HG02571 (cell line): ENCODE measurements around the gene CEACAM7.
"Not testable (repeated sequence)": the region's sequence is repeated elsewhere in the genome, so short reads cannot be mapped to it uniquely, and the experiment has no call there.

ENCODE experiments used
- ATAC-seq: cut with Tn5 transposase; IDR thresholded peaks from one replicate; pipeline ENCODE4 v1.9.1; 2021; ENCODE audit warnings: mild to moderate bottlenecking, moderate library complexity; ENCODE audit not compliant: unreplicated experiment

Gene CEACAM7

DNA sequence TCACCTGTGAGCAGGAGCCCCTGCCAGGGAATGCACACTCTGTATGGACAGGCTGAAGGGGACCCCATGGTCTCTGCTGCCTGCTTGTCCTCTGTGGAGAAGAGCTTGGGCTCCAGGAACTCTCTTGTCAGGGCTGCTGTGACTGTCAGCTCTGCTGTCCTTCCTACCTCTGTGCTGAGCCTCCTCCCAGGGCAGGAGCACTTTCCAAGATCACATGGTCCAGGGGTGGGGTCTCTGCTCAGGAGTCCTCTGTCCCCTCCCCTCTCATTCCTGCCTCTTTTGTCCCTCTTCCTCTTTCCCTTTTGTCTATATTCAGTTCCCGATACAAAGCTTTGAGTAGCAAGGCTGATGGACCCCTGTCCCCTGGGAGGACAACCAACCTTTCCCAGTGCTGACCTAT lies at the start of gene CEACAM7:
Gene CEACAM7, minus strand, starts transcription at position 173 of the 400 bp plus-strand sequence. Its CDS starts 105 bp downstream, at position 68.
- no peak for ATAC-seq

DNA sequence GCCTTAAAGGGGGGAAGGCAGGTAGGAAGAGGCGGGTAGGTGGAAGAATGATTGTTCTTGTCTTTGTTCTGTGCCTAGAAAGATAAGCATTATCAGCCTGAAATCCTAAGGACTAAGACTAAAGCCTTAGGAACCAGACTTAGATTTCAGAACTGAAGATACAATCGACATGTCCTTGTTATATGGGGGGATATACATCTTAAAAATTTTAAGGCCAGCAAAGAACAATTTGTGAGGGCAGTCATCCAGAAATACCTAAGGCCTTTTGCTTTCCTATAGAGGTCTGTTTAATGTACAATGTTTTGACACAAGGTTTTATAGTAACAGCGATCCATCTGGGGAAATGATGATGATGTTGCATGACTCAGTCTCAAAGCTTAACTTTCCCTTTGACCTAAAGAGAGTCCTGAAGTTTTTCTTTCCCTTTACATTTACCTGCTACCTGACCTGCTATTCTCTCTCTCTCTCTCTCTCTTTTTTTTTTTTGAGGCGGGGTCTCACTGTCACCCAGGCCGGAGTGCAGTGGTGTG lies 47.1 kb upstream of the CEACAM7 start:
- no peak for ATAC-seq

DNA sequence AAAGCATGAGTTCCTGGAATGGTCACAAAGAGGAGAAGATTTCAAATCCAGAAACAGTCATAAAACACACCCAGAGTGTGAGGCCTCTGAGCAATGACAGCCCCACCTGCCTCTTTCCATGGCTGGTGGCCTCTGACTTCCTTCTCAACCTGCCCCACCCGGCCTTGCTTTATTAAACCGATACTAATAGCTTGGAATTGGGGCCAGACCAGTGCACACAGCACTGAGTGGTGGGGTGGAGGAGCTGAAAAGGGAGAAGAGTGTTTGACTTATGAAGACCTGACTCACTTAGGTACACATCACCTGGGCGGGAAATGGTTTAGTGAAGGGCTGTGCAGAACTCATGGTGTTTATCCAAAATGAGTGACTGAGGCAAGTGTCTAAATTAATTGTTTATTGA lies 46.5 kb upstream of the CEACAM7 start:
- ATAC-seq: no peak

DNA sequence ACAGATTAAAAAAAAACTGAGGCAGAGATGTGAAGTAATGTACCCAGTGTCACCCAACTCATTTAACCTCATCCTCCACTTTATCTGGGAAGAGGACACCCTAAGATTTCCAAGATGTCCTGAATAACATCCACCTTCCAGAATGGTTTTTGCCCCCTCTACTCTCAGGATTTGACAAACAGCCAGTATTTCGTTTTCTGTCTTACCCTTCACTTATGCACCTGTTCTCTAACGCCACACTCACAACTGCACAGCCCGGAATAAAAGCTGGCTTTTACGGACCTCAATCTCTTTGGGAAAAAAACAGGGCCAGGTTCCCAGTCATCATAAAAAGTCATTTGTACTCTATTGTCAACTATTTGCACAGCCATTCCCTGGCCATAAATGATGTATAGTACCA lies 46.1 kb upstream of the CEACAM7 start:
- ATAC-seq: no peak

DNA sequence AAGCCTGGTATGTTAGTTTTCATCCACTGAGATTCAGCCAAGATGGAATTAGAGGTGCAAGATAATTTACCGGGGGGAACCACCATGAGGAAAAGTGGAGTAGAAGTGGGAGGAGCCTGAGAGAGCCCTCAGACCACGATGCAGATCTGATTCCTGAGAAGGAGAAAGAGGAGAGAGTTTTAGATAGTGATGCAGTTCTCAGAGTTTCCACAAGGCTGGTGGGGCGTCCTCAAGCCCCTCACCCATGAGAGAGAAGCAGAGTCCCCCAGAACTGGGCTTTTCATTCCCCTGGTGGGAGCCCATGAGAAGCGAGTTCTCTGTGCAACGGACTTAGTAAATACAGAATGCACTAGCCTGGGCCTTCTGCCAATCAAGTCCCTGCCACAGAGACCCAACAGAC lies 38.4 kb upstream of the CEACAM7 start:
- ATAC-seq: no peak

DNA sequence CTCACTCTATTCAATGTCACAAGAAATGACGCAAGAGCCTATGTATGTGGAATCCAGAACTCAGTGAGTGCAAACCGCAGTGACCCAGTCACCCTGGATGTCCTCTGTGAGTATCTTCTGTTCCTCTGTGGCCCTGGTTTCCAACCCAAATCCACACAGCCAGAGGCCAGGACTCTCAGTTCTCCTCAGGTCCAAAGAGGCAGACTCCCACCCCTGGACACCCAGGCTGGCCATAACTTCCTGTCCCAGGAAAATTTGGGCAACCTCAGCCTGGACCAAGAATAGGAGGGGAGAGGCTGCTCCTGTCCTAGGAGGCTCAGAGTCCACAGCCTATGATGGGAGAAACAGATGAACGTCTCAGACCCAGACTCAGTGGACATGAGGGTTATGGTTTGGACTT lies 32.0 kb upstream of the CEACAM7 start:
- no peak for ATAC-seq

DNA sequence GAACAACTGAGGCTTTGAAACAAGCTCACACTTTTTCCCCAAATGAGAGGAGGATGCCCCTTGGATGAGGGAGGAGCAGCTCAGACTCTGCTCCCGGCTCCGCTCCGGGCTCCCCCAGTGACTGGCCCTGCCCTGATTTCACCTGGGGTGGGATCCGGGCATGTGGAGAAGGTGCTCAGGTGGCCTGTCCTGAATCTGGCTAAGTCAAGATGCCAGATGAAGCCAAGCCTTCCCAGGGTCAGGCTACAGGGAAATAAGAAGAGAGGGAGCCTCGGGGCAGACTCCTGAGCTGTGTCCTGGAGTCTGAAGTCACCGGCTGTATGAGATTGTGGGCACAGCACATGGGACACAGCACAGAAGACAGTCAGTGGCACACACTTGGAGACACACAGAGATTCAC lies 30.7 kb upstream of the CEACAM7 start:
- no peak for ATAC-seq

DNA sequence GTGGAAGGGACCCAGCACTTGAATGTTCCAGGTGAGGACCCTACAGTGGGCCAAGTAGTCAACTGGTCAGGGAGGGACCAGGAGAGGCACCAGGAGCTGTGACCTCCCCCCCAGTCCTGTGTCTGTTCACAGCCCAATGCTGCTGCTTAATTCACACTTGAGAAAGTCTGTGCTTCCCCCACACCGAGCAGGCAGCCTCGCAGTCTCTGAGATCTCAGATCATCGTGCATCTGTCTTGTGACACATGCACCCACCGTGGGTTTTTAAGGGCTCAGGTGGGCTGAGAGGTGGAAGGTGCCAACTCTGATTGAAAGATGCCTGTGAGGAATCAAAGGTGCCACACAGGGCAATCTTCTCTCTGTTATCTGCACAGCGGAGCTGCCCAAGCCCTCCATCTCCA lies 26.5 kb upstream of the CEACAM7 start:
- no peak for ATAC-seq

DNA sequence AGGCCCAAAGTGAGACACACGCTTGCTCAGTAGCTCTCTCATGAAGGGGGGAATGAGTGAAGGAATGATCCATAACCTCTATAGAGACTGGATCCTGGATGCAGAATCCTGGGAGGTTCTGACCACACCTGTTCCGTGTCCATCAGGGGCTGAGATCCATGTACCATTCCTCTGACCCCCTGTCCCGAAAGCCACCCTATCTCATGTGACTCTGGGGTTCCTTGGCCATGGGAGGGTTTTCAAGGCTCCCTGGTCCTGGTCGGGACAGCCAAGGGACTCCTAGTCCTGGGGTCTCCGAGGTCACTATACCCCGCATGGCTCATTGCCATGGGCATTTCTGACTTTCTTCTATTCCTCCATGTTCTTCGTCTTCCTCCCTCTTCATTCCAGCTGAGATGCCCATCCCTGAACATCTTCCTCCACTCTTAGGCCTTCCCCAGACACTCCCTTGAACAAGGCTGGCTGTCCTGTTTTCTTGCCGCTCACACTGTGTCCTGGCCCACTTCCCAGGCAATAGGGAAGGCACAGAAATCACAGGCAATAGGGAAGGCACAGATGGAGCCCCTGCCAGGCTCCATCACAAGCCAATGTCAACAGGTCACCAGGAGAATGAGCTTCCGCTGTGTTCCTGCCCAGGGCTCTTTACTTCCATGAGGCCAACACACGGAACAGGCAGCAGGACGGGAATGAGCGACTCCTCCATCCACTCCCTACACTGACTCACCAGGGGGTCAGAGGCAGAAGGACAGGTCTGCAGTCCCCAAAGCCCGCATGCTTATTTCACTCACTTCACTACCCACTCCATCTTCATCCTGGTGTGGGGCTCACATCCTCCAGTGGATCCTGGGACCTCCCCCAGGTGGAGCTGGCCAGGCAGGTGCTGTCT lies 23.5 kb upstream of the CEACAM7 start:
- no peak for ATAC-seq

DNA sequence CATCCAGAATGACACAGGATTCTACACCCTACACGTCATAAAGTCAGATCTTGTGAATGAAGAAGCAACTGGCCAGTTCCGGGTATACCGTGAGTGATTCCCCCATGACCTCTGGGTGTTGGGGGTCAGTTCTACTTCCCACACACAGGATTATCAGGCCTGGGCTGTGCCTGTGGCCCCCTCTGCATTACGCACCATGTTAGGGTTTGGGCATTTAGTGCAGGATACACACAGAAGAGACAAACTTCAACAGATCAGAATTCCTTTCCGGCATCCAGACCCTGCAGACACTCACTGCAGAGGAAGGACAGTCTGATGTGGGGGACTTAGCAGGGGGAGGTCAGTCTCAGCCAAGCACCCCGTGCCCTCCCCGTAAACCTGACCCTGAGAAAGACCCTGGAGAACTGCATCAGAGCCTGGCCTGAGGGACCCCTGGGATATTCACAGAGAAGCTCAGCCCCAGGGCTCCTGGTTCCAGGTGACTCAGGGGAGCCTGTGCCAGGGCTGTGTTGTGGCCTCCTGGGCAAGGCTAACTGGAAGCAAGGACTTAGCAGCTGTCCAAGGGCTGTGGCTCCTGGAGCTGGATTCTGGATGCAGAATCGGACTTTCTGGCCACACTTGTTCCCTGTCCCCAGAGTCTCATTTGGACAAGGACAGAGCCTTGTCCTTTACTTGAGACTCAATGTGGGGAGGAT lies 22.0 kb upstream of the CEACAM7 start:
- no peak for ATAC-seq

DNA sequence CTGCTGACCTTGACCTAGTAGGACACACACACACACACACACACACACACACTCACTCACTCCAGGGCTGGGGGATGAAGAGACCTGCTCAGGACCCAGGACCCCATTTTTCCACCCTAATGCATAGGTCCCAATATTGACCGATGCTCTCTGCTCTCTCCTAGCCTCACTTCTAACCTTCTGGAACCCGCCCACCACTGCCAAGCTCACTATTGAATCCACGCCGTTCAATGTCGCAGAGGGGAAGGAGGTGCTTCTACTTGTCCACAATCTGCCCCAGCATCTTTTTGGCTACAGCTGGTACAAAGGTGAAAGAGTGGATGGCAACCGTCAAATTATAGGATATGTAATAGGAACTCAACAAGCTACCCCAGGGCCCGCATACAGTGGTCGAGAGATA lies 21.4 kb upstream of the CEACAM7 start:
- ATAC-seq: not testable (repeated sequence)

DNA sequence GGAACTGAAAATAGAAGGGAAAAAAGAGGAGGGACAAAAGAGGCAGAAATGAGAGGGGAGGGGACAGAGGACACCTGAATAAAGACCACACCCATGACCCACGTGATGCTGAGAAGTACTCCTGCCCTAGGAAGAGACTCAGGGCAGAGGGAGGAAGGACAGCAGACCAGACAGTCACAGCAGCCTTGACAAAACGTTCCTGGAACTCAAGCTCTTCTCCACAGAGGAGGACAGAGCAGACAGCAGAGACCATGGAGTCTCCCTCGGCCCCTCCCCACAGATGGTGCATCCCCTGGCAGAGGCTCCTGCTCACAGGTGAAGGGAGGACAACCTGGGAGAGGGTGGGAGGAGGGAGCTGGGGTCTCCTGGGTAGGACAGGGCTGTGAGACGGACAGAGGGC lies 20.4 kb upstream of the CEACAM7 start, which contains the start of gene CEACAM5:
Gene CEACAM5, plus strand, starts transcription at position 146 of the 400 bp plus-strand sequence. Its CDS starts 106 bp downstream, at position 252.
- ATAC-seq: no peak

DNA sequence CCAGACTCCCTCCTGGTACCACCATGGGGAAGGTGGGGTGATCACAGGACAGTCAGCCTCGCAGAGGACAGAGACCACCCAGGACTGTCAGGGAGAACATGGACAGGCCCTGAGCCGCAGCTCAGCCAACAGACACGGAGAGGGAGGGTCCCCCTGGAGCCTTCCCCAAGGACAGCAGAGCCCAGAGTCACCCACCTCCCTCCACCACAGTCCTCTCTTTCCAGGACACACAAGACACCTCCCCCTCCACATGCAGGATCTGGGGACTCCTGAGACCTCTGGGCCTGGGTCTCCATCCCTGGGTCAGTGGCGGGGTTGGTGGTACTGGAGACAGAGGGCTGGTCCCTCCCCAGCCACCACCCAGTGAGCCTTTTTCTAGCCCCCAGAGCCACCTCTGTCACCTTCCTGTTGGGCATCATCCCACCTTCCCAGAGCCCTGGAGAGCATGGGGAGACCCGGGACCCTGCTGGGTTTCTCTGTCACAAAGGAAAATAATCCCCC lies 19.9 kb upstream of the CEACAM7 start:
- ATAC-seq: no peak

DNA sequence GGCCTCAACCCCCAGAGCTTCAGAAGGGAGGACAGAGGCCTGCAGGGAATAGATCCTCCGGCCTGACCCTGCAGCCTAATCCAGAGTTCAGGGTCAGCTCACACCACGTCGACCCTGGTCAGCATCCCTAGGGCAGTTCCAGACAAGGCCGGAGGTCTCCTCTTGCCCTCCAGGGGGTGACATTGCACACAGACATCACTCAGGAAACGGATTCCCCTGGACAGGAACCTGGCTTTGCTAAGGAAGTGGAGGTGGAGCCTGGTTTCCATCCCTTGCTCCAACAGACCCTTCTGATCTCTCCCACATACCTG lies 19.4 kb upstream of the CEACAM7 start:
- no peak for ATAC-seq

DNA sequence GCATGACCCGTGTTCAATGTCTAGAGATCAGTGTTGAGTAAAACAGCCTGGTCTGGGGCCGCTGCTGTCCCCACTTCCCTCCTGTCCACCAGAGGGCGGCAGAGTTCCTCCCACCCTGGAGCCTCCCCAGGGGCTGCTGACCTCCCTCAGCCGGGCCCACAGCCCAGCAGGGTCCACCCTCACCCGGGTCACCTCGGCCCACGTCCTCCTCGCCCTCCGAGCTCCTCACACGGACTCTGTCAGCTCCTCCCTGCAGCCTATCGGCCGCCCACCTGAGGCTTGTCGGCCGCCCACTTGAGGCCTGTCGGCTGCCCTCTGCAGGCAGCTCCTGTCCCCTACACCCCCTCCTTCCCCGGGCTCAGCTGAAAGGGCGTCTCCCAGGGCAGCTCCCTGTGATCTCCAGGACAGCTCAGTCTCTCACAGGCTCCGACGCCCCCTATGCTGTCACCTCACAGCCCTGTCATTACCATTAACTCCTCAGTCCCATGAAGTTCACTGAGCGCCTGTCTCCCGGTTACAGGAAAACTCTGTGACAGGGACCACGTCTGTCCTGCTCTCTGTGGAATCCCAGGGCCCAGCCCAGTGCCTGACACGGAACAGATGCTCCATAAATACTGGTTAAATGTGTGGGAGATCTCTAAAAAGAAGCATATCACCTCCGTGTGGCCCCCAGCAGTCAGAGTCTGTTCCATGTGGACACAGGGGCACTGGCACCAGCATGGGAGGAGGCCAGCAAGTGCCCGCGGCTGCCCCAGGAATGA lies 18.9 kb upstream of the CEACAM7 start:
- no peak for ATAC-seq

DNA sequence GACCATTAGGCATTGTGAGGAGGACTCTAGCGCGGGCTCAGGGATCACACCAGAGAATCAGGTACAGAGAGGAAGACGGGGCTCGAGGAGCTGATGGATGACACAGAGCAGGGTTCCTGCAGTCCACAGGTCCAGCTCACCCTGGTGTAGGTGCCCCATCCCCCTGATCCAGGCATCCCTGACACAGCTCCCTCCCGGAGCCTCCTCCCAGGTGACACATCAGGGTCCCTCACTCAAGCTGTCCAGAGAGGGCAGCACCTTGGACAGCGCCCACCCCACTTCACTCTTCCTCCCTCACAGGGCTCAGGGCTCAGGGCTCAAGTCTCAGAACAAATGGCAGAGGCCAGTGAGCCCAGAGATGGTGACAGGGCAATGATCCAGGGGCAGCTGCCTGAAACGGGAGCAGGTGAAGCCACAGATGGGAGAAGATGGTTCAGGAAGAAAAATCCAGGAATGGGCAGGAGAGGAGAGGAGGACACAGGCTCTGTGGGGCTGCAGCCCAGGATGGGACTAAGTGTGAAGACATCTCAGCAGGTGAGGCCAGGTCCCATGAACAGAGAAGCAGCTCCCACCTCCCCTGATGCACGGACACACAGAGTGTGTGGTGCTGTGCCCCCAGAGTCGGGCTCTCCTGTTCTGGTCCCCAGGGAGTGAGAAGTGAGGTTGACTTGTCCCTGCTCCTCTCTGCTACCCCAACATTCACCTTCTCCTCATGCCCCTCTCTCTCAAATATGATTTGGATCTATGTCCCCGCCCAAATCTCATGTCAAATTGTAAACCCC lies 17.5 kb upstream of the CEACAM7 start:
- ATAC-seq: no peak

DNA sequence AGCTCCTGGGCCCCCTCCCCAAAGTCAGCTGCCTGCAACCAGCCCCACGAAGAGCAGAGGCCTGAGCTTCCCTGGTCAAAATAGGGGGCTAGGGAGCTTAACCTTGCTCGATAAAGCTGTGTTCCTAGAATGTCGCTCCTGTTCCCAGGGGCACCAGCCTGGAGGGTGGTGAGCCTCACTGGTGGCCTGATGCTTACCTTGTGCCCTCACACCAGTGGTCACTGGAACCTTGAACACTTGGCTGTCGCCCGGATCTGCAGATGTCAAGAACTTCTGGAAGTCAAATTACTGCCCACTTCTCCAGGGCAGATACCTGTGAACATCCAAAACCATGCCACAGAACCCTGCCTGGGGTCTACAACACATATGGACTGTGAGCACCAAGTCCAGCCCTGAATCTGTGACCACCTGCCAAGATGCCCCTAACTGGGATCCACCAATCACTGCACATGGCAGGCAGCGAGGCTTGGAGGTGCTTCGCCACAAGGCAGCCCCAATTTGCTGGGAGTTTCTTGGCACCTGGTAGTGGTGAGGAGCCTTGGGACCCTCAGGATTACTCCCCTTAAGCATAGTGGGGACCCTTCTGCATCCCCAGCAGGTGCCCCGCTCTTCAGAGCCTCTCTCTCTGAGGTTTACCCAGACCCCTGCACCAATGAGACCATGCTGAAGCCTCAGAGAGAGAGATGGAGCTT lies 15.7 kb upstream of the CEACAM7 start:
- no peak for ATAC-seq

DNA sequence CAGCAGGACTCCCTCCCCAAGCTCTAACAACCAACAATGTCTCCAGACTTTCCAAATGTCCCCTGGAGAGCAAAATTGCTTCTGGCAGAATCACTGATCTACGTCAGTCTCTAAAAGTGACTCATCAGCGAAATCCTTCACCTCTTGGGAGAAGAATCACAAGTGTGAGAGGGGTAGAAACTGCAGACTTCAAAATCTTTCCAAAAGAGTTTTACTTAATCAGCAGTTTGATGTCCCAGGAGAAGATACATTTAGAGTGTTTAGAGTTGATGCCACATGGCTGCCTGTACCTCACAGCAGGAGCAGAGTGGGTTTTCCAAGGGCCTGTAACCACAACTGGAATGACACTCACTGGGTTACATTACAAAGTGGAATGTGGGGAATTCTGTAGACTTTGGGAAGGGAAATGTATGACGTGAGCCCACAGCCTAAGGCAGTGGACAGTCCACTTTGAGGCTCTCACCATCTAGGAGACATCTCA lies 14.1 kb upstream of the CEACAM7 start:
- ATAC-seq: no peak

DNA sequence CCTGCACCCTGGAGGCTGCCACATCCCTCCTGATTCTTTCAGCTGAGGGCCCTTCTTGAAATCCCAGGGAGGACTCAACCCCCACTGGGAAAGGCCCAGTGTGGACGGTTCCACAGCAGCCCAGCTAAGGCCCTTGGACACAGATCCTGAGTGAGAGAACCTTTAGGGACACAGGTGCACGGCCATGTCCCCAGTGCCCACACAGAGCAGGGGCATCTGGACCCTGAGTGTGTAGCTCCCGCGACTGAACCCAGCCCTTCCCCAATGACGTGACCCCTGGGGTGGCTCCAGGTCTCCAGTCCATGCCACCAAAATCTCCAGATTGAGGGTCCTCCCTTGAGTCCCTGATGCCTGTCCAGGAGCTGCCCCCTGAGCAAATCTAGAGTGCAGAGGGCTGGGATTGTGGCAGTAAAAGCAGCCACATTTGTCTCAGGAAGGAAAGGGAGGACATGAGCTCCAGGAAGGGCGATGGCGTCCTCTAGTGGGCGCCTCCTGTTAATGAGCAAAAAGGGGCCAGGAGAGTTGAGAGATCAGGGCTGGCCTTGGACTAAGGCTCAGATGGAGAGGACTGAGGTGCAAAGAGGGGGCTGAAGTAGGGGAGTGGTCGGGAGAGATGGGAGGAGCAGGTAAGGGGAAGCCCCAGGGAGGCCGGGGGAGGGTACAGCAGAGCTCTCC lies 13.5 kb upstream of the CEACAM7 start:
- no peak for ATAC-seq
